ENCODE data around the gene CYP19A1.

DNA sequence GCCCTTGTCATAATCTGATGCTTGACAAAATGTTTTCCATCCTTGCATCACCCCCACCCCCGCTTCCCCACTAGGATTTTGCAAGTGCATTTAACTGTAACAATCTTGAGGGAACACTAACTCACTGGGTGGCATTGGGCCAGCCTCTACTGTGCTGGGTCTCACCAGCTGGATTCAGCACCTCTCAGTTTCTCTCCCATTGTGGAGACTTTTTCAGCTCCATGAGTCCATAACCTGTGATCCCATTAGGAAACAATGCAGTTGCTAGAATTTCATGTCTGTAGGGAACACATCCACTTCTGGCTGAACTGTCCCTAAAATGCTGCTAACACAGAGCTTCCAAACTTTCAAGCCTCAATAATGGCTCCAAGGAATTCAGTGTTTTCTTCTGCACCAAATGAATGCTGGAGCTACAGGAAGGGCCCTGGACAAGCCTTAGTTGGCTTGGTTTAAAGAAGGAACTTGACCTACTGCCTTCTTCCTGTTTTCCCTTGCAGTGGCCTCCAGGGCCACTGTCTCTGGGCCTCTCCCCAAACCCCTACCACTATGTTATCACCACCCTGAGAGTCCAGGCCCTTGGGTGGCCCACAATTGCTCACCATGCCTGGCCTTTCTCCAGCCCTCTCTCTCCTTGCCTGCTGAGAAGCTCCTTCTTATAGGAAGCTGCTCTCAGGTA, 15.6 kb downstream of the CYP19A1 start:
- TF ChIP-seq, protein P1, sequence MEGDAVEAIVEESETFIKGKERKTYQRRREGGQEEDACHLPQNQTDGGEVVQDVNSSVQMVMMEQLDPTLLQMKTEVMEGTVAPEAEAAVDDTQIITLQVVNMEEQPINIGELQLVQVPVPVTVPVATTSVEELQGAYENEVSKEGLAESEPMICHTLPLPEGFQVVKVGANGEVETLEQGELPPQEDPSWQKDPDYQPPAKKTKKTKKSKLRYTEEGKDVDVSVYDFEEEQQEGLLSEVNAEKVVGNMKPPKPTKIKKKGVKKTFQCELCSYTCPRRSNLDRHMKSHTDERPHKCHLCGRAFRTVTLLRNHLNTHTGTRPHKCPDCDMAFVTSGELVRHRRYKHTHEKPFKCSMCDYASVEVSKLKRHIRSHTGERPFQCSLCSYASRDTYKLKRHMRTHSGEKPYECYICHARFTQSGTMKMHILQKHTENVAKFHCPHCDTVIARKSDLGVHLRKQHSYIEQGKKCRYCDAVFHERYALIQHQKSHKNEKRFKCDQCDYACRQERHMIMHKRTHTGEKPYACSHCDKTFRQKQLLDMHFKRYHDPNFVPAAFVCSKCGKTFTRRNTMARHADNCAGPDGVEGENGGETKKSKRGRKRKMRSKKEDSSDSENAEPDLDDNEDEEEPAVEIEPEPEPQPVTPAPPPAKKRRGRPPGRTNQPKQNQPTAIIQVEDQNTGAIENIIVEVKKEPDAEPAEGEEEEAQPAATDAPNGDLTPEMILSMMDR (IDR thresholded peaks at IDR 0.05), result no peak
- TF ChIP-seq ELF1 (IDR thresholded peaks at IDR 0.05), result no peak
- TF ChIP-seq FOXJ3 (CRISPR knock-in tag; IDR thresholded peaks at IDR 0.05), result no peak
- no peak for TF ChIP-seq YY1 (IDR thresholded peaks at IDR 0.05; ENCODE audit: low read depth)
- TF ChIP-seq RCOR1 (IDR thresholded peaks at IDR 0.05; ENCODE audit: low read length), result no peak
- no peak for TF ChIP-seq GABPA (IDR thresholded peaks at IDR 0.05; ENCODE audit: low read depth)
- TF ChIP-seq SIN3A (IDR thresholded peaks at IDR 0.05; ENCODE audit: borderline replicate concordance, low read depth, low read length), result no peak
- no peak for TF ChIP-seq SMC3 (IDR thresholded peaks at IDR 0.05; ENCODE audit: low read depth, low read length)
- TF ChIP-seq, protein P2, sequence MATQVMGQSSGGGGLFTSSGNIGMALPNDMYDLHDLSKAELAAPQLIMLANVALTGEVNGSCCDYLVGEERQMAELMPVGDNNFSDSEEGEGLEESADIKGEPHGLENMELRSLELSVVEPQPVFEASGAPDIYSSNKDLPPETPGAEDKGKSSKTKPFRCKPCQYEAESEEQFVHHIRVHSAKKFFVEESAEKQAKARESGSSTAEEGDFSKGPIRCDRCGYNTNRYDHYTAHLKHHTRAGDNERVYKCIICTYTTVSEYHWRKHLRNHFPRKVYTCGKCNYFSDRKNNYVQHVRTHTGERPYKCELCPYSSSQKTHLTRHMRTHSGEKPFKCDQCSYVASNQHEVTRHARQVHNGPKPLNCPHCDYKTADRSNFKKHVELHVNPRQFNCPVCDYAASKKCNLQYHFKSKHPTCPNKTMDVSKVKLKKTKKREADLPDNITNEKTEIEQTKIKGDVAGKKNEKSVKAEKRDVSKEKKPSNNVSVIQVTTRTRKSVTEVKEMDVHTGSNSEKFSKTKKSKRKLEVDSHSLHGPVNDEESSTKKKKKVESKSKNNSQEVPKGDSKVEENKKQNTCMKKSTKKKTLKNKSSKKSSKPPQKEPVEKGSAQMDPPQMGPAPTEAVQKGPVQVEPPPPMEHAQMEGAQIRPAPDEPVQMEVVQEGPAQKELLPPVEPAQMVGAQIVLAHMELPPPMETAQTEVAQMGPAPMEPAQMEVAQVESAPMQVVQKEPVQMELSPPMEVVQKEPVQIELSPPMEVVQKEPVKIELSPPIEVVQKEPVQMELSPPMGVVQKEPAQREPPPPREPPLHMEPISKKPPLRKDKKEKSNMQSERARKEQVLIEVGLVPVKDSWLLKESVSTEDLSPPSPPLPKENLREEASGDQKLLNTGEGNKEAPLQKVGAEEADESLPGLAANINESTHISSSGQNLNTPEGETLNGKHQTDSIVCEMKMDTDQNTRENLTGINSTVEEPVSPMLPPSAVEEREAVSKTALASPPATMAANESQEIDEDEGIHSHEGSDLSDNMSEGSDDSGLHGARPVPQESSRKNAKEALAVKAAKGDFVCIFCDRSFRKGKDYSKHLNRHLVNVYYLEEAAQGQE (IDR thresholded peaks at IDR 0.05; ENCODE audit: low read depth, low read length), result no peak

Data from SK-N-SH (cell line).